ENCODE data around the gene TUFT1.

Gene TUFT1

GRCh38 chr1:151514366-151514765 is 25.7 kb upstream of the TUFT1 start:
- DNase-seq (ENCODE audit: extremely low spot score), result no peak
- TF ChIP-seq LEF1 (IDR thresholded peaks at IDR 0.05; ENCODE audit: borderline replicate concordance), result no peak
- TF ChIP-seq SP1 (IDR thresholded peaks at IDR 0.05), result no peak
- TF ChIP-seq FOXM1 (IDR thresholded peaks at IDR 0.05; ENCODE audit: borderline replicate concordance), result no peak
- no peak for TF ChIP-seq L3MBTL2 (conservative IDR thresholded peaks at IDR 0.05)
- no peak for TF ChIP-seq ARNT (IDR thresholded peaks at IDR 0.05)
- no peak for TF ChIP-seq FOXA1 (IDR thresholded peaks at IDR 0.05)
- TF ChIP-seq TARDBP (IDR thresholded peaks at IDR 0.05), result no peak
- TF ChIP-seq NFRKB (IDR thresholded peaks at IDR 0.05), result no peak
- no peak for TF ChIP-seq CTBP1 (IDR thresholded peaks at IDR 0.05; ENCODE audit: borderline replicate concordance)
- no peak for TF ChIP-seq FOXK2 (IDR thresholded peaks at IDR 0.05)
- no peak for TF ChIP-seq ELF4 (IDR thresholded peaks at IDR 0.05)
- no peak for TF ChIP-seq BHLHE40 (IDR thresholded peaks at IDR 0.05; ENCODE audit: borderline replicate concordance)
- no peak for TF ChIP-seq ZNF384 (IDR thresholded peaks at IDR 0.05)
- TF ChIP-seq, protein P1, sequence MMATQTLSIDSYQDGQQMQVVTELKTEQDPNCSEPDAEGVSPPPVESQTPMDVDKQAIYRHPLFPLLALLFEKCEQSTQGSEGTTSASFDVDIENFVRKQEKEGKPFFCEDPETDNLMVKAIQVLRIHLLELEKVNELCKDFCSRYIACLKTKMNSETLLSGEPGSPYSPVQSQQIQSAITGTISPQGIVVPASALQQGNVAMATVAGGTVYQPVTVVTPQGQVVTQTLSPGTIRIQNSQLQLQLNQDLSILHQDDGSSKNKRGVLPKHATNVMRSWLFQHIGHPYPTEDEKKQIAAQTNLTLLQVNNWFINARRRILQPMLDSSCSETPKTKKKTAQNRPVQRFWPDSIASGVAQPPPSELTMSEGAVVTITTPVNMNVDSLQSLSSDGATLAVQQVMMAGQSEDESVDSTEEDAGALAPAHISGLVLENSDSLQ (IDR thresholded peaks at IDR 0.05), result no peak
- no peak for TF ChIP-seq HDGF (IDR thresholded peaks at IDR 0.05; ENCODE audit: borderline replicate concordance)
- no peak for TF ChIP-seq SUZ12 (IDR thresholded peaks at IDR 0.05)
- ChIA-PET POLR2A (no interaction called here), CTCF (interaction anchor here (0.7 kb wide), 1 partner anchor 122 kb away, joined by 5 read pairs; no protein-coding TSS in a partner anchor)

- POLR2A ChIA-PET, result interaction anchor here (0.6 kb wide), 1 partner anchor 20 kb away, joined by 3 read pairs; no protein-coding TSS in a partner anchor
- no peak for TF ChIP-seq HDGF (IDR thresholded peaks at IDR 0.05; ENCODE audit: borderline replicate concordance)
- TF ChIP-seq LEF1 (IDR thresholded peaks at IDR 0.05; ENCODE audit: borderline replicate concordance), result no peak
- no peak for TF ChIP-seq FOXM1 (IDR thresholded peaks at IDR 0.05; ENCODE audit: borderline replicate concordance)
- no peak for TF ChIP-seq NFRKB (IDR thresholded peaks at IDR 0.05)
These were observed 24.8 kb upstream of the TUFT1 start for GRCh38 chr1:151515265-151515664.

GRCh38 chr1:151516031-151516511 is 24.0 kb upstream of the TUFT1 start:
- CTCF ChIA-PET, result interaction anchor here (0.5 kb wide), 1 partner anchor 134 kb away, joined by 3 read pairs; no protein-coding TSS in a partner anchor

More at GRCh38 chr1:151515265-151515664, 24.8 kb upstream of the TUFT1 start:
- no peak for DNase-seq (ENCODE audit: extremely low spot score)
- CTCF ChIA-PET, result no interaction called here

DNA sequence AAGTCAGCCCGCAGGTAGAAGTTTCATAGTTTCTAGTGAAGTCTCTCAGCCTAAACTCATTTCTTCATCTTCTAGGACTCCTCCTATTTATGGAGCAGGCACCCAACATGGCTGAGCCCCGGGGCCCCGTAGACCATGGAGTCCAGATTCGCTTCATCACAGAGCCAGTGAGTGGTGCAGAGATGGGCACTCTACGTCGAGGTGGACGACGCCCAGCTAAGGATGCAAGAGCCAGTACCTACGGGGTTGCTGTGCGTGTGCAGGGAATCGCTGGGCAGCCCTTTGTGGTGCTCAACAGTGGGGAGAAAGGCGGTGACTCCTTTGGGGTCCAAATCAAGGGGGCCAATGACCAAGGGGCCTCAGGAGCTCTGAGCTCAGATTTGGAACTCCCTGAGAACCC is 21.7 kb upstream of the TUFT1 start:
- no peak for DNase-seq (ENCODE audit: extremely low spot score)
- ChIA-PET POLR2A (no interaction called here), CTCF (interaction anchor here (0.6 to 1.3 kb wide), 2 partner anchors 16 to 324 kb away, joined by 3 read pairs; no protein-coding TSS in a partner anchor)
- TF ChIP-seq ELF4 (IDR thresholded peaks at IDR 0.05), result no peak
- no peak for TF ChIP-seq LEF1 (IDR thresholded peaks at IDR 0.05; ENCODE audit: borderline replicate concordance)
- no peak for TF ChIP-seq HDGF (IDR thresholded peaks at IDR 0.05; ENCODE audit: borderline replicate concordance)
- no peak for TF ChIP-seq FOXK2 (IDR thresholded peaks at IDR 0.05)
- TF ChIP-seq ZNF384 (IDR thresholded peaks at IDR 0.05), result no peak
- TF ChIP-seq FOXA1 (IDR thresholded peaks at IDR 0.05), result no peak
- TF ChIP-seq NFRKB (IDR thresholded peaks at IDR 0.05), result no peak
- TF ChIP-seq FOXM1 (IDR thresholded peaks at IDR 0.05; ENCODE audit: borderline replicate concordance), result no peak
- TF ChIP-seq L3MBTL2 (conservative IDR thresholded peaks at IDR 0.05), result no peak
- TF ChIP-seq CTBP1 (IDR thresholded peaks at IDR 0.05; ENCODE audit: borderline replicate concordance), result no peak
- TF ChIP-seq SUZ12 (IDR thresholded peaks at IDR 0.05), result no peak
- no peak for TF ChIP-seq ARNT (IDR thresholded peaks at IDR 0.05)
- TF ChIP-seq SP1 (IDR thresholded peaks at IDR 0.05), result no peak
- TF ChIP-seq, protein P1 (IDR thresholded peaks at IDR 0.05), result no peak

More at GRCh38 chr1:151516031-151516511, 24.0 kb upstream of the TUFT1 start:
- no peak for DNase-seq (ENCODE audit: extremely low spot score)
- POLR2A ChIA-PET, result interaction anchor here (0.6 kb wide), 1 partner anchor 20 kb away, joined by 3 read pairs; no protein-coding TSS in a partner anchor
- TF ChIP-seq NFRKB (IDR thresholded peaks at IDR 0.05) (no peak), BHLHE40 (IDR thresholded peaks at IDR 0.05; ENCODE audit: borderline replicate concordance) (no peak), FOXM1 (IDR thresholded peaks at IDR 0.05; ENCODE audit: borderline replicate concordance) (no peak), L3MBTL2 (conservative IDR thresholded peaks at IDR 0.05) (no peak), FOXK2 (IDR thresholded peaks at IDR 0.05) (no peak), LEF1 (IDR thresholded peaks at IDR 0.05; ENCODE audit: borderline replicate concordance) (no peak), ZNF384 (IDR thresholded peaks at IDR 0.05) (no peak), SP1 (IDR thresholded peaks at IDR 0.05) (no peak), SUZ12 (IDR thresholded peaks at IDR 0.05) (no peak), ARNT (IDR thresholded peaks at IDR 0.05) (no peak), ELF4 (IDR thresholded peaks at IDR 0.05) (no peak), FOXA1 (IDR thresholded peaks at IDR 0.05) (no peak), CTBP1 (IDR thresholded peaks at IDR 0.05; ENCODE audit: borderline replicate concordance) (no peak)

- TF ChIP-seq, protein P1 (IDR thresholded peaks at IDR 0.05), result no peak
- no peak for DNase-seq (ENCODE audit: extremely low spot score)
- CTCF ChIA-PET, result interaction anchor here (1.3 kb wide), 1 partner anchor 15 kb away, joined by 3 read pairs; no protein-coding TSS in a partner anchor
- POLR2A ChIA-PET, result interaction anchor here (2.4 kb wide), 1 partner anchor 8 kb away, joined by 14 read pairs; the partner anchor contains the start of gene CGN
These were observed 21.2 kb upstream of the TUFT1 start for GRCh38 chr1:151518936-151519335.

- DNase-seq (ENCODE audit: extremely low spot score), result no peak
- POLR2A ChIA-PET, result interaction anchor here (1.6 to 2.4 kb wide), 2 partner anchors 9 to 20 kb away, joined by 7 to 14 read pairs; partner anchors contain the start of genes CGN and TUFT1
- CTCF ChIA-PET, result no interaction called here
- TF ChIP-seq ELF4 (IDR thresholded peaks at IDR 0.05), result no peak
These were observed 20.4 kb upstream of the TUFT1 start for GRCh38 chr1:151519667-151520066.
